Left lung (tissue), 10 donors: ENCODE results near the gene SLC38A11. TPM values are rescaled to one million over a fixed set of nuclear protein-coding genes. Genes with fewer than 3 reads are reported as not detected.
"Not testable (repeated sequence)": the region's sequence is repeated elsewhere in the genome, so short reads cannot be mapped to it uniquely, and the experiment has no call there.

ENCODE experiments used
- ATAC-seq: fragments of 200-7000 bp; cut with Tn5 transposase; one replicate; pipeline ENCODE4 v1.9.1; 2020; ENCODE audit warnings: moderate library complexity
- DNase-seq, 4 donors: peaks; one replicate each; pipeline ENCODE4 v3.0.0-alpha.2; 2013 to 2020
- H3K27ac ChIP-seq, 2 donors: fragments of 200-600 bp; sonication (generic) in 1 of 2; one replicate each; pipeline versions ENCODE4 v1.5.0 to v1.8.0; 2020 to 2021
- H3K27me3 ChIP-seq, 2 donors: fragments of 200-600 bp; sonication (generic) in 1 of 2; one replicate each; pipeline versions ENCODE4 v1.5.0 to v1.8.0; 2020 to 2021
- H3K36me3 ChIP-seq, 2 donors: fragments of 200-600 bp; sonication (generic) in 1 of 2; one replicate each; pipeline versions ENCODE4 v1.5.0 to v1.8.0; 2020 to 2021
- H3K4me1 ChIP-seq, 2 donors: fragments of 200-600 bp; one replicate each; pipeline ENCODE4 v1.8.0; 2021
- H3K4me3 ChIP-seq, 2 donors: fragments of 200-600 bp; sonication (generic) in 1 of 2; one replicate each; pipeline versions ENCODE4 v1.5.0 to v1.8.0; 2020 to 2021; ENCODE audit warnings: mild to moderate bottlenecking in 1 of 2
- H3K9me3 ChIP-seq, 2 donors: fragments of 200-600 bp; sonication (generic) in 1 of 2; one replicate each; pipeline versions ENCODE4 v1.5.0 to v1.8.0; 2020 to 2021
- intact Hi-C, 2 donors: fragments of 100-400 bp; cut with DNase I; formaldehyde crosslinking; loops; one replicate each; pipeline versions ENCODE4 v1.11.2 to v1.14.2; 2022
- polyA plus RNA-seq, 6 donors: library from polyadenylated mRNA; unstranded; fragments of 120-200 nt; gene quantifications; one replicate each; pipeline ENCODE4 v1.2.1, GENCODE V29; 2013; ENCODE audit not compliant: insufficient read length in 6 of 6
- total RNA-seq, 2 donors: library from RNA; stranded (reverse); fragmentation: NEBNext Ultra II Directional; extraction: Animal tissue kit (Norgen Biotek cat#: 25700); gene quantifications; one replicate each; pipeline ENCODE4 v1.2.1, GENCODE V29; 2021
- TF ChIP-seq, protein P1 (sequence below), 2 donors: fragments of 200-600 bp; sonication (generic) in 1 of 2; IDR thresholded peaks; one replicate each; pipeline versions ENCODE4 v1.5.0 to v1.8.0; 2021; ENCODE audit warnings: antibody characterized with exemption in 2 of 2
- donor health status: DM: no; HTN: yes; CAD: no.
- donor health status: DM: no; HTN: no; CAD: no.

Gene SLC38A11
- total and polyA plus RNA-seq, 8 donors: 0.29 to 3.6 (median 1.6) TPM

- no peak overlapping the region for H3K27ac ChIP-seq
- H3K36me3 ChIP-seq: no peaks in the 10 kb centered on the region
- H3K4me1 ChIP-seq: no peaks in the 10 kb centered on the region
- TF ChIP-seq, protein P1, sequence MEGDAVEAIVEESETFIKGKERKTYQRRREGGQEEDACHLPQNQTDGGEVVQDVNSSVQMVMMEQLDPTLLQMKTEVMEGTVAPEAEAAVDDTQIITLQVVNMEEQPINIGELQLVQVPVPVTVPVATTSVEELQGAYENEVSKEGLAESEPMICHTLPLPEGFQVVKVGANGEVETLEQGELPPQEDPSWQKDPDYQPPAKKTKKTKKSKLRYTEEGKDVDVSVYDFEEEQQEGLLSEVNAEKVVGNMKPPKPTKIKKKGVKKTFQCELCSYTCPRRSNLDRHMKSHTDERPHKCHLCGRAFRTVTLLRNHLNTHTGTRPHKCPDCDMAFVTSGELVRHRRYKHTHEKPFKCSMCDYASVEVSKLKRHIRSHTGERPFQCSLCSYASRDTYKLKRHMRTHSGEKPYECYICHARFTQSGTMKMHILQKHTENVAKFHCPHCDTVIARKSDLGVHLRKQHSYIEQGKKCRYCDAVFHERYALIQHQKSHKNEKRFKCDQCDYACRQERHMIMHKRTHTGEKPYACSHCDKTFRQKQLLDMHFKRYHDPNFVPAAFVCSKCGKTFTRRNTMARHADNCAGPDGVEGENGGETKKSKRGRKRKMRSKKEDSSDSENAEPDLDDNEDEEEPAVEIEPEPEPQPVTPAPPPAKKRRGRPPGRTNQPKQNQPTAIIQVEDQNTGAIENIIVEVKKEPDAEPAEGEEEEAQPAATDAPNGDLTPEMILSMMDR (IDR thresholded peaks at IDR 0.05): no peak
- no peaks in the 10 kb centered on the region for H3K27me3 ChIP-seq
- H3K4me3 ChIP-seq: no peak overlapping the region
- intact Hi-C loops: no loop called here
- DNase-seq (no peak), ATAC-seq (peak; percentile 69)
- H3K9me3 ChIP-seq: no peaks in the 10 kb centered on the region
These were observed 26.1 kb upstream of the SLC38A11 start for GRCh38 chr2:164981217-164981990.

GRCh38 chr2:164980688-164981087, 25.4 kb upstream of the SLC38A11 start:
- H3K27ac ChIP-seq, ATAC-seq, intact Hi-C loops, H3K27me3 ChIP-seq, H3K9me3 ChIP-seq, DNase-seq, H3K4me1 ChIP-seq, H3K4me3 ChIP-seq, H3K36me3 ChIP-seq: not testable (repeated sequence)

DNA sequence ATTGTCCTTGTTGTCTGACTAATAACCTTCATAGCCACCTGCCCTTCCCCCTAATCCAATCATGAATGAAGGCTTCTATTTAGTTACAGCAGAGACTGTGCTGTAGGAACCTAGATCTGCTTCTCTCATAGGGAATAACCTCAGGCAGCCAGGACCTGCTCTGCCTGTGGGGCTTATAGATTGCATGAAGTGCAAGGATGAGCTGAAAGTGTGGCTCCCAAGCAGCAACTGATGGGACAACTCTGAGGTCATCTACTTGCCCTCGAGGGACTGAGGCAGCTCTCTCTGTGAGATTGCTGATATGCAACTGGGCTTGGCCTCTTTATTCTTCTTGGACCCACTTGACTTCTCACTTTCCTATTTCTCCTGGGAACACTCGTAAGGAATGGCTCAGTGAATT, 23.8 kb upstream of the SLC38A11 start:
- TF ChIP-seq, protein P1 (IDR thresholded peaks at IDR 0.05): no peak
- no peak overlapping the region for H3K27ac ChIP-seq
- no peak for DNase-seq
- H3K4me3 ChIP-seq: no peak overlapping the region
- no peak for ATAC-seq
- no peaks in the 10 kb centered on the region for H3K9me3 ChIP-seq
- intact Hi-C loops: no loop called here
- no peaks in the 10 kb centered on the region for H3K27me3 ChIP-seq
- H3K4me1 ChIP-seq: no peaks in the 10 kb centered on the region
- H3K36me3 ChIP-seq: no peaks in the 10 kb centered on the region

GRCh38 chr2:164976875-164977470, 21.6 kb upstream of the SLC38A11 start:
- H3K4me3 ChIP-seq, H3K9me3 ChIP-seq, H3K27me3 ChIP-seq, intact Hi-C loops, DNase-seq, ATAC-seq, H3K4me1 ChIP-seq, H3K27ac ChIP-seq, H3K36me3 ChIP-seq: not testable (repeated sequence)

- TF ChIP-seq, protein P1 (IDR thresholded peaks at IDR 0.05): no peak
- intact Hi-C loops: no loop called here
- Histone ChIP-seq H3K9me3 (no peaks in the 10 kb centered on the region), H3K36me3 (no peaks in the 10 kb centered on the region), H3K27me3 (no peaks in the 10 kb centered on the region), H3K27ac (no peak overlapping the region), H3K4me3 (no peak overlapping the region), H3K4me1 (no peaks in the 10 kb centered on the region)
- ATAC-seq: no peak
- DNase-seq: no peak
These were observed 21.0 kb upstream of the SLC38A11 start for GRCh38 chr2:164976301-164976700.

- ATAC-seq (no peak), DNase-seq (no peak)
- Histone ChIP-seq H3K4me3 (no peak overlapping the region), H3K9me3 (no peaks in the 10 kb centered on the region), H3K27ac (no peak overlapping the region), H3K36me3 (no peaks in the 10 kb centered on the region), H3K4me1 (no peaks in the 10 kb centered on the region), H3K27me3 (no peaks in the 10 kb centered on the region)
- intact Hi-C loops: no loop called here
- TF ChIP-seq, protein P1 (IDR thresholded peaks at IDR 0.05): no peak
These were observed 20.6 kb upstream of the SLC38A11 start for GRCh38 chr2:164975891-164976290.
